ENCODE measurements around the gene MACC1.
A peak's percentile ranks its signal among the peaks of the same experiment; 100 is the strongest.

The MACC1 gene, protein sequence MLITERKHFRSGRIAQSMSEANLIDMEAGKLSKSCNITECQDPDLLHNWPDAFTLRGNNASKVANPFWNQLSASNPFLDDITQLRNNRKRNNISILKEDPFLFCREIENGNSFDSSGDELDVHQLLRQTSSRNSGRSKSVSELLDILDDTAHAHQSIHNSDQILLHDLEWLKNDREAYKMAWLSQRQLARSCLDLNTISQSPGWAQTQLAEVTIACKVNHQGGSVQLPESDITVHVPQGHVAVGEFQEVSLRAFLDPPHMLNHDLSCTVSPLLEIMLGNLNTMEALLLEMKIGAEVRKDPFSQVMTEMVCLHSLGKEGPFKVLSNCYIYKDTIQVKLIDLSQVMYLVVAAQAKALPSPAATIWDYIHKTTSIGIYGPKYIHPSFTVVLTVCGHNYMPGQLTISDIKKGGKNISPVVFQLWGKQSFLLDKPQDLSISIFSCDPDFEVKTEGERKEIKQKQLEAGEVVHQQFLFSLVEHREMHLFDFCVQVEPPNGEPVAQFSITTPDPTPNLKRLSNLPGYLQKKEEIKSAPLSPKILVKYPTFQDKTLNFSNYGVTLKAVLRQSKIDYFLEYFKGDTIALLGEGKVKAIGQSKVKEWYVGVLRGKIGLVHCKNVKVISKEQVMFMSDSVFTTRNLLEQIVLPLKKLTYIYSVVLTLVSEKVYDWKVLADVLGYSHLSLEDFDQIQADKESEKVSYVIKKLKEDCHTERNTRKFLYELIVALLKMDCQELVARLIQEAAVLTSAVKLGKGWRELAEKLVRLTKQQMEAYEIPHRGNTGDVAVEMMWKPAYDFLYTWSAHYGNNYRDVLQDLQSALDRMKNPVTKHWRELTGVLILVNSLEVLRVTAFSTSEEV

DNA sequence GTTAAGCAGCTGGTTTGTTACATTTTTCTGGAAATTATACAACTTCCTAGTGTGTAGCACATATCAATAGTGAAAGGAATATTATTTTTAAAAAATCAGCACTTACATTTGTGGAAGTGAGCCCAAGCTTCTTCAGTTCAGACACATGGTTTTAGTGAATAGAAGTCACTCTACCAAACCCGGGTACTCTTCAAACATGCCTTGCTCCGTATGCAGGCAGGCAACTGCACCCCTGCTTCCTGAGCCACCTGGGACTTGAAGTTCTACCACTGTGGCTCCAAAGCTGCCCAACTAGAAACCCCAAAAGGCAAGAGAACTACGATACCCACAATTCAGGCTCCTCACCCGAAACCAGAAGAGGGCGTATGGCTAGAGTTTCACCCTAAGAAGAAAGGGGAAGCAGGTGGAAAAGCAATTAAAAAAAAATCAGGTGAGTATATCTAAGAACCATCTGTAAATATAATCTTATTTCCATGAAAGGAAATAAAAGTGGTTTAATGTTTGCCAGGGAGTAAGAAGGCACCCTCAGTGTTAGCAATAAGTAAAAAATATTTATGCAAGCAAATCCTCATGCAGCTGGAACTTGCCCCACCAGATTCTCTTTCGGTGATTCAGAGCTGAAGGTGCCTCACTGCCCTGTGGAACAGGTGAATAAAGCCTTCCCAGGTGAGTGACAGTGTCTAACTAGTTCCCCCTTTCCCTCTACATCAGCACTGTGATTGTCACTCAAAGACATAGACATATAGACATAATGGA is at the start of gene MACC1:
TSS of gene MACC1 (minus strand) at position 192 of the 756 bp plus-strand sequence. CDS start 55,522 bp downstream, outside the sequence.
- FAIRE-seq = no peak

DNA sequence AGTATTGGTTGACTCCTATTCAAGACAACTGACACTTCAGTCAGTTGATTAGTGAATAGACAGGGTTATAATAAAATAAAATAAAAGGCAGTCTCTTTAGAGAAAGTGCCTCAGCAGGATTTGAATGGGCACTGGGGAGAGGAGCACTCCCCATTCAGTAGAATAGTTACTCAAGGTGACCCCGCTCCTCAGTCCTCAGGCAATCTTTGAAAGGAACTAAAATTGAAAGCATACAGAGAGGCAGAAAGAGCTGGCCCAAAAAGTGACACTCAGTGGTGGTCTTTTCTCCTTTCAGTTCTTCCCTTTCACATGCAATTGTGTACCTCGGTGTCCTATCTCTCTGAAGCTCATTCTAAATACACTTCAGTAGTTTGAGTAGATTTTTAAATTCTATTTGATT is 47.4 kb upstream of the MACC1 start:
- no peak for FAIRE-seq

DNA sequence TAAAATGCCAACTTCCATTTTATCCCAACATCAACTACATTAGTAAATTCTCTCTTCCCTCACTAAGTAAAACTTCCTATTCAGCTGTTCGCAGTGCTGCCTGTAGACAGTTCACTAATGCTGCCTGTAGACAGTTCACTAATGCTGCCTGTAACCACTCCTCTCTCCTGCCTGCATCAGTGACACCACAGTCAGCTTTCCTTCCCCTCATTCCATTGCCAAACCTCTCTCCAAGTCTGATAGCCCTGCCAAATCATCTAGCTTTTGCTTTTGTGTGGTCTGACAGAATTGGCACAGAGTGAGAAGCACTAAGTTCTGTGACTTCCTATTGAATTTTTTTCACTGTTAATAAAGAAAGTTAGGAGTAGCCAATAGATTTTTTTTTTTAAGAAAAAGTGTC is 43.0 kb upstream of the MACC1 start:
- FAIRE-seq = no peak

DNA sequence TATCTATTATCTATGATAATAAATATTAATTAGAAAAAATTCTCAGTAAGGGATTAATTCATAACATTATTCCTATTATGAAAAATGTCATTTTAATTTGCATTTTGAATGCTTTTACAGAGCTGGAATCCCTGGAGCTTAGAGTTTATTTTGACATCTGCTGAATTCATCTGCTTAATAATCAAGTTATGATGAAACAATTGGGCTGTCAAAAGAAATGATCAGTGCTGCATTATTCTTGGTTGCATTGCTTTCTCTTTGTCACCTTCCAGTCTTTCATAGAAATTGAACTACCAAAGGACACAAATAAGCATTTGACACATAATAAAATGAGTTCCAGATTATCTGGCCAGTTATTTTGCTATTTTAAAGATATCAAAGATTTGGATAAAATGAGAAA is 40.0 kb upstream of the MACC1 start:
- no peak for FAIRE-seq

DNA sequence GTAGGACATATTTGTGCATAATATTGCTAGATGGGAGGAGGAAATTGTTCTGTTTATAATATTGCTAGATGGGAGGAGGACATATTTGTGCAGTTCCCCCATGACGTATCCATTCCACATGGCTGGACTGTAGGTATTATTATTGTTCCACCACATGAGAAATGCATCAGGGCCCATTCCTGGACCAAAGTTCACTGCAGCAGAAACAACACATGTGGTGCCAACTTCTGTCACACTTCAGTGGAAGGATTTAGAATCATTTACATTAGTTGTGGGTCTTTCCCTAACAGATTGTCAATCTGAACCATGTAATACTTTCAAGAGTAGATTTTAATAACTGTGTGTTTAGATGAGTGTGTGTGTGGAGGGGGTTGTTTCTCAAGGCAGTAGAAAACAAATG is 32.7 kb upstream of the MACC1 start:
- no peak for FAIRE-seq

DNA sequence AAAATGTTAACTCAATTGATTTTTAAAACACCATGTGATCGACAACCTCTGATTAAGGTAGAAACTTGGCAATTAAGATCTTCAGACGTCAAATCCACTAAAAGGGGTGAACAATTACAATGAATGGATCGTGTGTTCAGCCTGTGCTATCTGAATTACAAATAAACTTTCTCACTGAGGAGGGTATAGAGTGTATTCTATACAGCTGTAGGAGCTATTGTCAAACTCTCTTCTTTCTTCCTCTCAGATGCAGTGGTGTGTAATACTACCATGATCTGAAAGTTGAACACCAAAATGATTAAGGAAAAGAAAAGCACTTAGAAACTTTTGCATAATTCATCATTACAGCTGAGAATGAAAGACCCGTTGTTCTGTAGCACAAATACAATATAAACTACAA is 32.2 kb upstream of the MACC1 start:
- FAIRE-seq = no peak

DNA sequence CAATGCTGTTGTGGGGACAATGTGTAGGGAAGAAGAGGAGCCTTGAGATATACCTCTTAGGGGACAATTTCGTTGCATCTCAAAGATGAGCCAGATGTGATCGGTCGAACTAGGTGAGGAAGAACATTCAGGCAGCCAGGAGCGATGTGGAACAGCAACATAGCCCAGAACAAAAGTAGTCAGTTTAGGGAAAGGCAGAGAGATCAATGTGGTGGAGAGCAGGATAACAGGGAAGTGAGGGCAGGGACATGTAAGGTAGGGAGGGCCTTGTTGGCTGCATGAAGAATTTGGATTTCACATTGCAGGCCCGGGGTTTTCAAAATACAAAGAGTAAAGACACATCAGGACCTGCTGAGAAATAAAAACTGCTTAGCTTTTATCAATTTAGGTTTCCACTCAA is 29.1 kb upstream of the MACC1 start:
- no peak for FAIRE-seq

DNA sequence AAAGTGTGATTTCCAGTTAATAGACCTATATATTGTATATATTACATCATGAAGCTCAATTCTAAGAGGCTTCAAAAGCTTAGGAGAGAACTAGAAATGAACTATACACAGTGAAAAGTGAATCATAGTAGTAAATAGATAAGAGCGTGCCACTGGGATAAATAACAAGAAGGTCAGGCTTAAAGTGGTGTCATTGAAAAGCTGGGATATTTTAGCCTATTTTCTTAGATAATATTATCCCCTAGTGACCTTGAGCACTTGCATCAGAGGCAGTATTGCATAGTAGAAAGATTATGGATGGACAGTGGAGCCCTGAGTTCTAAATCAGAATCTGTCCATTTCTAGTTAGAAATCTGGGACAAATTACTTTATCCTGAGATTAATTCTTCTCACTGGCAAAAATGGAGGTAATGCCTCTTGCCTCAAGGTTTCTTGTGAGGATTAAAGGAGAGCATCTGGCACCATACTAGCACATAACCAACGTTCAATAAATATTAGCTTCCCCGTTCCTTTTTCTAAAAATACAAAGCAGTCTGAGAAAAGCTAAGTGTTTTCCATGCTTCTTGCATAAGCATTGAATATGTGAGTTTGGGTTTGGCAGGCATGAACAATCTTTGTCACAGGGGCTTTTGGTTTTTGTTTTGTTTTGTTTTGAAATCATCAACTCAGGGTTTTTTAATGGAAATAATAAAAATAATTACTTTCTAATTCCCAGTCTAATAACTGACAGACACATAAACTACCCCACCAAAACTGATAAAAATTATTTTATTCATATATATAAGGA is 27.3 kb upstream of the MACC1 start:
- no peak for FAIRE-seq

DNA sequence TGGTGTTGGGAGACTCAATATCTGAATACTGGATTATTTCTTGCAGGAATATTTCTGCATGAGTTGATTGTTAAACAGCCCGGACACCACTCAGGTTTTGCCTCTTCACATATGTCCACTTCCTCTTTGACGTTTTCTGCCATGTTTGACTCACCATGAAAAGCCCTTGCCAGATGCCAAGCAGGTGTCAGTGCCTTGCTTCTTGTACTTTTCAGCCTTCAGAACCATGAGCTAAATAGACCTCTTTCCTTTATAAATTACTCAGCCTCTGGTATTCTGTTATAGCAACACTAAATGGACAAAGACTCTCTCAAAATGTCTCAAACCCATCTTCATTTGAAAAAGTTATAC is 24.7 kb upstream of the MACC1 start:
- no peak for FAIRE-seq

DNA sequence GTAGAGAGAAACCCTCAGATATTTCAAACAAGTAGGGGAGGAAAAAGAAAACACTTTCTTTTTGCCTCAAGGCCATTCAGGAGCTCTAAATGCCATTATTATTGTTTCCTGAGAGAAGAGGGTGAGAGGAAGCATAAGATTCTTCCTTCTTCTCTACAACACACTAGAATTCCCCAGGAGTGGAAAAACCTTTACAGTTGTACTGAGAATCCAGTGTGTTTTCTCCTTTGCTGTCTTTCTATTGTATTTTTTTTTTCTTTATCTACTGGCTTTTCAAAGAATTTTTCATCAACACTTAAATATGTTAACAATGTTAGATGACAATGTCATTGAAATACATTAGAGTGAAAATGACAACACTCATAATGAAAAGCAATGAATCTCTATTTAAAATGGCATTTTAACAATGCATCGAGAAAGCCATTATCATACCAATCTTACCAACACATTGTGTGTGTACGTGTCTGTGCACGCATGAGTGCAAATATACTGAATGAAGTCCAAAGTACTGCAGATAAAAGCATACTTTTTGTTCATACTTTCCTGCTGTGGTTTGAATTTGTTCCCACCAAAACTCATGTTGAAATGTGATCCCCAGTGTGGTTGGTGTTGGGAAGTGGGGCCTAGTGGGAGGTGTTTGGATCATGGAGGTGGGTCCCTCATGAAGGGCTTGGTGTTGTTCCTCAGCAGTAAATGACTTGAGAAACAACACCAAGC is 24.2 kb upstream of the MACC1 start:
- peak; percentile 65 for FAIRE-seq

DNA sequence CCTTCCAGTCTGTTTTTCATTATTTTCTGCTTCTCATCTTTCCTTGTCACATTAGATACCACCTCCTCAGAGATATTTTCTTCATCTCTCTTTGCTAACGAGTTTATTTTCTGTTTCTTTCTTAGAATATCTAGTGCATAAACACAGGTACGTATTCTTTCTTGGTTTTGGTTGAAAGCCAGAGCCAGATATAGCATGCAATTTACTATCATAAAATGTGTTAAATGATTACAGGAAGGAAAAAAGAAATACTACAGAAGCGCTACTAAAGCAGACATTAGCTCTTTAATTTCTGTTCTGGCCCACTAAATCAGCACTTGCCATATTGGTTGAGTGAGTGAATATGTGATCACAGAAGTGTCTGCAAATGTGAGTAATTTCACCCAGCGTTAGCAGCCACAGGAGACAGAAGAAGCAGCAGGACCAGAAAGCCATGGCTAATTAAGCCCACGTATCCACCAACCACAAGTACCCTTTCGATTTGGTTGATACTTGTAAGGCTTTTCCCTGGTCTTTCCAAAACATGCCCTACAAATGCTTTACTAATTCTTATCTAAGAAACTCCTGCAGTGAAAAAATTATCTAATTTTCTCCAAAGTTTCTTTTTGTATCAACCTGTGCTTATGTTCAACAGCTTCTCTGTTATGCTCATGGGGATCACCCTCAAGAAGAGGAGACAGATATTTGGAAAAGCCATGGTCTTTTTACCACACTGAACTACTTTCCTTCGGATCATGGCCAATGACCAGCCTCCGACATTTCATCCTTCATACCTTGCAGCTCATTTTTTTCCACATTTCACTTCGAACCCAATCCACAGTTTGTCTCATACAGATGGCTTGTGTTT is 23.1 kb upstream of the MACC1 start:
- FAIRE-seq = no peak

DNA sequence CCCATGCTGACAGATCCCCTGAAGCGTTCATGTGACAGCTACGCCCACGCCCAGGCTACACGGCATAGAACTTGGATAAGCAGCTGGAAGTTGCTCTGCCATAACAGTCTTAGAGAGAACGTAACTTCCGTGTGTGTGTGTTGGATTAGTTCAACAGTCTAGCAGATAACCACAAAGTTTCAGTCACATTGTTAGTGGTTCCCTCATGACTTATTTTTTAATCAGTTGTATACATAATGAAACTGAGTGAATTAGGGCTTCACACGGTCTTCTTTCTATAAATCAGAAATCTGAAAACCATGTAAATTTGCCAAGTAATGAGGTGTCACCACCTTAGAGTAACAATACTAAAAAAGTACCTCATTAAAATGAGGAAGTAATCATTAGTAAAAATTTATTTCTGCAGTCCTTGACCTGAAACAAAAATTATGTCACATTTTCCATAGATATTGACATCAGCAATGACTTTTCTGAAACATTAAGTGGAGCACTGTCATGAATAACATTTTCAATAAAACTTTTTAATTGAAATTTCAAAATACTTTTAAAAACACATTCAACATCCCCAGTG is 21.7 kb upstream of the MACC1 start:
- FAIRE-seq = no peak

DNA sequence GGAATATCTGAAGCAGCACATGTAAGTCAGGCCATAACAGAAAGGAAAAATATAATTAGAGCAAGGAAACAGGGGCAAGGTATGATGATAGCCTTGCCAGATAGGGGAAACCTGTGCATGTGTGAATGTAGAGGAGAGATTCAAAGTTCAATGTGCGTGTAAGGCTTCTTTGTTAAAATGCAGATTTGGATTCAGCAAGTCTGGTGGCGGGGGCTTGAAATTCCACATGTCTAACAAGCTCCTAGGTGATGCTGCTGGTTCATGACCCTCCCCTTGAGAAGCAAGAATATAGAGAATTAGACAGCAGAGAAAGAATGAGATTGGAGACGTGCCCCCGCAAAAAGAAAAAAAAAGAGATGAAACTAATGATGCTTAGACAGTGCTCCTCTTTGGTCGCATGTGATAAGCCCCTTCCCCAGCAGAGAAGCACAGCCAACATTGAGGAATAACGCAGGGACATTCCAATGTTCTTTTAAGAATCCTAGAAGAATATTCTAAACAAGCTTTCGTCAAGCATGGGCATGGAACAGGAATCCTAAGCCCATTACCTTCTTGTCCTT is 21.1 kb upstream of the MACC1 start:
- no peak for FAIRE-seq

DNA sequence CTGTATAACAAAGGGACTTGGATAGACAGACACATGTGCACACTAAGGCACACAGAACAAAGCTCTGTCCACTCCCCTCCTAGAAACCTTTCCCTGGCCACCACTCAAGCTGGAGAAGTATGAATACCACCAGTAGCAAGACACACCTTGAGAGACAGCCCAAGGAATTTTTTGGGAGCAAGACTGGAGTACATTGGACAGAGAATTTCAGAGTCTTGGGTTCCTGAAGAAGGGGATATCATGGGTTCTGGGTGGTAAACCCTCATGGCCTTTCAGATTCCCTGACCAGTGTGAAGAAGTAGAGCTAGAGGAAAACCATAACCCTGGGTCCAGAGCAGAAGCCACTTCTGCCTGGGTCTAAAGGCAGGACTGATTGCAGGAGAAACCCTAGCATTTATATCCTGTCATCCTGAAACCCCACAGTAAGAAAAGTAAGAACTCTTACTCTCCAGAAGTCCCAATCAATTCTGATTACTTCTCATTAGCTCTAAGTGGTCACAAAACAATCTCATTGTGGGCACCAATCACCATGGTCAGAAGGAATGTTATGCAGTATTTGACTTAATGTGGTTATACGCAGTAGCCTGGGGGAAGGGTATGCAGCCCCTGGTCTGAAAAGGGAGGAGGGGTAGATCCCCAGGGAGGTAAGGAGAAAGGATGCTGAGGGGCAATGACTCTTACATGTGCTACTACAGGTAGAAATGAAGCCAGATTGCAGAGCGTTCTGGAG is 20.4 kb upstream of the MACC1 start:
- no peak for FAIRE-seq

DNA sequence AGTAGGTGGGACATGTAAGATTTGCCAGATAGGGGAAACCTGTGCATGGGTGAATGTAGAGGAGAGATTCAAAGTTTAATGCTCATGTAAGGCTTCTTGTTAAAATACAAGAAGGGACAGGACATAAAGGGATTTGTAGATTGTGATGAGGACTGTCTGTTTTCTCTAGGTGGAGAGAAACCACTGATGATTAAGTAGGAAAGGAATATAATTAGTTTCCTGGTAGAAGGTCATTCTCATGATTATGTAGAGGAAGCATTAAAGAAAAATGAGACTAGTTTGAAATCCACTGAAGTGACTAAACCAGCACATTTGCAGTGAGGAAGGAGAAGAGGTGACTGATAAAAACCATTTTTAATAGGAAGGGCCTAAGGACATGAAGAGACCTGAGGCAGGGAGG is 19.6 kb upstream of the MACC1 start:
- FAIRE-seq = no peak

DNA sequence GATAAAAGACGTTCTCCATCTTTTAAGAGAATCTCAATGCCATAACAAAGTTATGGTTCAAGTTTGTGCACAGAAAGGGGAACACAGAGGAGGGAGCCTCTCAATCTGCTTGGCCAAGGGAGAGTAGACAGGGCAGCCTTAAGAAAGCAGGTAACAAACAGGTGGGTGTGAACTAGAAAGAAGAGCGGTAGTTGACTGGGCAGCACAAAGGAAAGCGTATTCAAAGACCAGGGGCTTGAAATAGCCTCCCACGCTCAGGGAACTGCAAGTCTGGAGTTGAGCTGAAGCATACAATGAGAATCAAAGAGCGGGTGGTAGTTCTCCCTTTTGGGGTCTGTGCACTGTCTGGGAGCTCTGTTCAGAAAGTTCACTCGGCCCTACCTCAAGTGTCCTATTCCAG is 18.9 kb upstream of the MACC1 start:
- FAIRE-seq = no peak

DNA sequence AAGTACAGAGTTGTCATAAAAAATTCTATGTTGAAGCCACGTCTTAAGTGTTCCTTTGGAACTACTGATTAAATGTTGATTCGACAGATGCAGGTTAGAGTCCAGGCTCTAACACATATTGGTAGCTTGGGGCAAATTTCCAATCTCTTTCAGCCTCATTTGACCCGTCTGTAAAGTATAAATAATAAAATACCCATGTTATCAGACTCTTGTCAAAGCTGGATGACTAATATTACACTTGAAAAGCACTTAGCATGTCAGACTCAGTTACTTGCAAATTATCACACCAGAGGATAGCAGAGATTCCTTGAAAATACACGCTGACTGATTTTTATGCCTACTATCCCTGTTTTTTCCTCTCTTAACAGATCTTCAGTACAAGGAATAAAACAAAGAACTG is 18.1 kb upstream of the MACC1 start:
- no peak for FAIRE-seq

DNA sequence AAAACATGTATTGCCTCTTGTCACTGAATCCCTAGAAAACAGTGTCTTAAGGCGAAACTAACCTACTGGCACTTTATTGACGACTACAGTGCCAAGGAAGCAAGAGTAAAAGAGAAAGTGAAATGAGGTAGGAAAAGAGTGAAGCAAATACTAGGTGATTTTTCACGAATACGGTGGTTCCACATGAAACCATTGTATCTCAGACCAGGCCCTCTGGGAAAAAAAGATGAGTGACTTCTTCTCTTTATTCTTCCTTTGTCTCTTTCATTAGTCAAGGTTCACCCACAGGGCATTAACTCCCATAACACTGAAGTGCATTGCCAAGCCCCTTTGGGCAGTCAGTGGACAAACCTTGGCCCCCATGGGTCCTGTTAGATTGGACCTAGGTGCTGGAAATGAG is 16.2 kb upstream of the MACC1 start:
- no peak for FAIRE-seq

DNA sequence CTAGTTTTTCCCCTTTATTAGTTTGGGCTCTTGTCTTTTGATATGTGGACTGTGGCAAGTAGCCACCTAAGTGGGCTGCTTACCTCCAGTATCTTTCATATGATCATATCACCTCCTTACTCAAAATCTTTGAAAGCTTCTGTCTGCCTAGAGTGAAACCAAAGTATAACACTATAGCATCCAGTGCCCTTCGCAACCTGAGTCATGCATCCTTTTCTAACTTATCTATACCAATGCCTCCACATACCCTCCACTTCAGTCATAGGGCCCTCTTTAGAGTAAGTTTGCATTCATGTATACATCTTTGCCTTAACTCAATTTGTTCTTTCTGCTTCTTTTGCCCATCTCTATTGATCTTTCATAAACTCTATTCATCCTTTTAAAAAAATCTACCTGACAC is 15.7 kb upstream of the MACC1 start:
- FAIRE-seq = no peak

All from endometrium (tissue), 2 donors.